NK-92 treated with Interleukin-12 subunit alpha and Interleukin-12 subunit beta, amount 100 ng/mL, for 24 hours (cell line): Measurements from ENCODE around the gene GDPGP1.

Source experiments
- DNase-seq: peaks from one replicate; lab custom pipeline; 2025; lab: John Stamatoyannopoulos, UW

Gene GDPGP1

GRCh38 chr15:90203922-90204321 is 30.1 kb upstream of the GDPGP1 start:
- DNase-seq = no peak

GRCh38 chr15:90205050-90205848 is 28.8 kb upstream of the GDPGP1 start:
- no peak for DNase-seq

- no peak for DNase-seq
Measured at GRCh38 chr15:90205886-90206285, 28.1 kb upstream of the GDPGP1 start.

- no peak for DNase-seq
Measured at GRCh38 chr15:90207252-90207651, 26.8 kb upstream of the GDPGP1 start.

- DNase-seq = no peak
Measured at GRCh38 chr15:90208356-90208755, 25.7 kb upstream of the GDPGP1 start.

- no peak for DNase-seq
Measured at GRCh38 chr15:90209591-90209990, 24.4 kb upstream of the GDPGP1 start.

GRCh38 chr15:90210593-90210992 is 23.4 kb upstream of the GDPGP1 start:
- DNase-seq = no peak

- no peak for DNase-seq
Measured at GRCh38 chr15:90211009-90211408, 23.0 kb upstream of the GDPGP1 start.

- no peak for DNase-seq
Measured at GRCh38 chr15:90211440-90212143, 22.4 kb upstream of the GDPGP1 start.

GRCh38 chr15:90212221-90213098 is 21.5 kb upstream of the GDPGP1 start:
- DNase-seq = no peak

GRCh38 chr15:90213122-90213817 is 20.7 kb upstream of the GDPGP1 start:
- no peak for DNase-seq

GRCh38 chr15:90213818-90214204 is 20.2 kb upstream of the GDPGP1 start:
- DNase-seq = no peak

GRCh38 chr15:90214553-90215196 is 19.3 kb upstream of the GDPGP1 start:
- DNase-seq = no peak

GRCh38 chr15:90217671-90218394 is 16.2 kb upstream of the GDPGP1 start:
- no peak for DNase-seq

- no peak for DNase-seq
Measured at GRCh38 chr15:90219421-90220141, 14.4 kb upstream of the GDPGP1 start.

- DNase-seq = peak; percentile 24
Measured at GRCh38 chr15:90221246-90221900, 12.6 kb upstream of the GDPGP1 start.

GRCh38 chr15:90222547-90222946 is 11.5 kb upstream of the GDPGP1 start:
- DNase-seq = no peak

- DNase-seq = no peak
Measured at GRCh38 chr15:90223441-90224165, 10.4 kb upstream of the GDPGP1 start.

GRCh38 chr15:90225047-90225446 is 9.0 kb upstream of the GDPGP1 start:
- DNase-seq = no peak
